Measurements from ENCODE around the gene LCN12. TPM values are rescaled to one million over a fixed set of nuclear protein-coding genes. Genes with fewer than 3 reads are reported as not detected.
A peak's percentile ranks its signal among the peaks of the same experiment; 100 is the strongest.

LCN12 gene
- total RNA-seq, 1 experiment from 2014 or later = 0.55 TPM

DNA sequence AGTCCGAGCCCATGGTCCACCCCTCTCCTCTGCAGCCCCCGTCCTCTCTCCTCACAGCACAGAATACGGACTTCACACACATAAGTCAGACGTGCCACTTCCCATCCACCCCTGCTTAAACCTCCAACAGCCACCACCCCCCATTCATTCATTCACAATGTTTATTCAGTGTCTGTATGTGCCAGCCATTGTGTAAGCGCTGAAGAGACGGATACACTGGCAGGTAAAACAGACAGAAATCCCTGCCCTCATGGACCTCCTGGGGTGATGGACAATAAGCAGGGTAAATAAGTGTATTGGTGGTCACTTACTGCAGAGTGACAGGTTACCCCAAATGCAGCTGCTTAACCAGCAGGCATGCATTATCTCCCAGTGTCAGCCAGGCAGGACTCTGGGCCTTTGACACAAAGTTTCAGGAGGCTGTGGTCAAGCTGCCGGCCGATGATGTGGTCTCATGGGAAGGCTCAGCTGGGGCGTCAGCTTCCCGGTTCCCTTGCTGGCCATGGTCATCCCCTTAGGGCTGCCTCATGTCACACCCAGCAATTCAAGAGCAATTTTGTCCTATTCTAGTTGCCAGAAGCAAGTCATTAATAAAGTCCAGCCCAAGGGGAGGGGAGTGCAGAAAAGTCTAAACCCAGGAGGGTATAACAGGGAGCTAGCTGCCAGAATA lies 38.3 kb downstream of the LCN12 start:
- H3K9ac ChIP-seq (ENCODE audit: low read length) = no peak overlapping the region
- H3K27me3 ChIP-seq (ENCODE audit: low read length) = no peaks in the 10 kb centered on the region
- intact Hi-C loops (cut with micrococcal nuclease) = loop anchor here (10.0 kb wide), 1 partner anchor 146 kb away; the partner anchor contains the start of genes AJM1 and PHPT1
- ATAC-seq = no peak
- no peak for DNase-seq
- no peak overlapping the region for H2AFZ ChIP-seq (ENCODE audit: low read length)
- H3K79me2 ChIP-seq (ENCODE audit: low read length) = peaks cover 16% of the 10 kb centered on the region
- H3K4me2 ChIP-seq (ENCODE audit: low read length) = no peak overlapping the region
- POLR2A ChIA-PET (ENCODE audit: unreplicated experiment) = no interaction called here
- no peaks in the 10 kb centered on the region for H3K9me3 ChIP-seq (ENCODE audit: low read length)
- BruUV-seq (replicated peaks) = no TSS peak
- H3K9me2 ChIP-seq (replicated peaks; ENCODE audit: low read length) = no peaks in the 10 kb centered on the region
- H3K27ac ChIP-seq (ENCODE audit: low read length) = no peak overlapping the region
- H3F3A ChIP-seq (ENCODE audit: low read length, unreplicated experiment) = no peaks in the 10 kb centered on the region
- no peaks in the 10 kb centered on the region for H4K20me1 ChIP-seq (ENCODE audit: low read length)
- no peaks in the 10 kb centered on the region; the same call in 1 of the 2 replicates for H3K36me3 ChIP-seq (ENCODE audit: low read depth, low read length)
- CTCF ChIA-PET = no interaction called here
- TF ChIP-seq EZH2 (IDR thresholded peaks at IDR 0.05; ENCODE audit: low read length, unreplicated experiment) (no peak), EZH2phosphoT487 (IDR thresholded peaks at IDR 0.05; ENCODE audit: borderline replicate concordance, low read length) (no peak)
- TF ChIP-seq, protein P1, sequence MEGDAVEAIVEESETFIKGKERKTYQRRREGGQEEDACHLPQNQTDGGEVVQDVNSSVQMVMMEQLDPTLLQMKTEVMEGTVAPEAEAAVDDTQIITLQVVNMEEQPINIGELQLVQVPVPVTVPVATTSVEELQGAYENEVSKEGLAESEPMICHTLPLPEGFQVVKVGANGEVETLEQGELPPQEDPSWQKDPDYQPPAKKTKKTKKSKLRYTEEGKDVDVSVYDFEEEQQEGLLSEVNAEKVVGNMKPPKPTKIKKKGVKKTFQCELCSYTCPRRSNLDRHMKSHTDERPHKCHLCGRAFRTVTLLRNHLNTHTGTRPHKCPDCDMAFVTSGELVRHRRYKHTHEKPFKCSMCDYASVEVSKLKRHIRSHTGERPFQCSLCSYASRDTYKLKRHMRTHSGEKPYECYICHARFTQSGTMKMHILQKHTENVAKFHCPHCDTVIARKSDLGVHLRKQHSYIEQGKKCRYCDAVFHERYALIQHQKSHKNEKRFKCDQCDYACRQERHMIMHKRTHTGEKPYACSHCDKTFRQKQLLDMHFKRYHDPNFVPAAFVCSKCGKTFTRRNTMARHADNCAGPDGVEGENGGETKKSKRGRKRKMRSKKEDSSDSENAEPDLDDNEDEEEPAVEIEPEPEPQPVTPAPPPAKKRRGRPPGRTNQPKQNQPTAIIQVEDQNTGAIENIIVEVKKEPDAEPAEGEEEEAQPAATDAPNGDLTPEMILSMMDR (conservative IDR thresholded peaks at IDR 0.05; ENCODE audit: low read depth, low read length) = no peak
- H3K4me1 ChIP-seq (ENCODE audit: insufficient read depth, low read length) = peaks cover 9% of the 10 kb centered on the region; the same call in 1 of the 2 replicates
- H3K4me3 ChIP-seq (ENCODE audit: low read length) = no peak overlapping the region

DNA sequence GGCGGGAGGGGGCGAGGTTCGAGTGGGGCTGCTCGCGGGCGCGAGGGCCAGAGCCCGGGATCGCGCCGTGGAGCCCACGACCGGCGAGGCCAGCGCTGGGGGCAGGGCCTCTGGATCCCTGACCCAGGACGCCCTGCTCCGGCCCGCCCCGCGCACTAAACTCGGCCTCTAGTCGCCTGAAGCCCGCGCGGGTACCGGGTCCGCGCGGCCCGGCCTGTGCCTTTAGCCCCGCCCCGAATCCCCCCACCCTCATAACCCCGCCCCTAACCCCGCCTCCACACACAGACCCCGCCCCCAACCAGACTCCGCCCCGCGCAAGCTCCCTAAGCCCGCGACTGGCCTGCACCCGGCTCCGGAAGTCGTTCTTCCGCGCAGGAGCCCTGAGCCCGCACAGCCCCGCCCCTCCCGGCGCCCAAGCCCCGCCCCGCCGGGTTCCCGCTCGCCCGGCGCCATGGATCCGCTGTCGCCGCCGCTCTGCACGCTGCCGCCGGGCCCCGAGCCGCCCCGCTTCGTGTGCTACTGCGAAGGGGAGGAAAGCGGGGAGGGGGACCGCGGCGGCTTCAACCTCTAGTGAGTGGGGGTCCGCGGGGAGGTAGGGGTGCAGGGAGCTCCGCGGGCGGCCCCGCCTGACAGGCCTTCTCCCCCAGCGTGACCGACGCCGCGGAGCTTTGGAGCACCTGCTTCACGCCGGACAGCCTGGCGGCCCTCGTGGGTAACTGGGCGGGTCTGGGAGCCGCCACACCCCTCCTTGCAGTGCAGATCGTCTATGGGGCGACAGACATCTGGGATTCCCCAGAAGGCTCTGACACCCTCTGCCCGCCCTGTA lies 40.1 kb downstream of the LCN12 start, which contains the start of gene PAXX:
TSS of gene PAXX (plus strand) at position 430 of the 826 bp plus-strand sequence. CDS start at position 452, 22 bp downstream.
- peak within 1 kb of the TSS; percentile 63 for H2AFZ ChIP-seq (ENCODE audit: low read length)
- no peaks in the 10 kb centered on the region for H3K27me3 ChIP-seq (ENCODE audit: low read length)
- DNase-seq = peak; percentile 82
- no peaks in the 10 kb centered on the region for H3K9me3 ChIP-seq (ENCODE audit: low read length)
- peaks cover 24% of the 10 kb centered on the region for H3K4me1 ChIP-seq (ENCODE audit: insufficient read depth, low read length)
- H3K9ac ChIP-seq (ENCODE audit: low read length) = peak within 1 kb of the TSS; percentile 90
- H3K79me2 ChIP-seq (ENCODE audit: low read length) = peaks cover 16% of the 10 kb centered on the region
- CTCF ChIA-PET = interaction anchor here (1.4 kb wide), 1 partner anchor 37 kb away, joined by 6 read pairs; no protein-coding TSS in a partner anchor
- no TSS peak for BruUV-seq (replicated peaks)
- no peaks in the 10 kb centered on the region for H3K9me2 ChIP-seq (replicated peaks; ENCODE audit: low read length)
- H4K20me1 ChIP-seq (ENCODE audit: low read length) = no peaks in the 10 kb centered on the region
- TF ChIP-seq EZH2 (IDR thresholded peaks at IDR 0.05; ENCODE audit: low read length, unreplicated experiment) (no peak), EZH2phosphoT487 (IDR thresholded peaks at IDR 0.05; ENCODE audit: borderline replicate concordance, low read length) (no peak)
- TF ChIP-seq, protein P1 (conservative IDR thresholded peaks at IDR 0.05; ENCODE audit: low read depth, low read length) = no peak
- peak within 1 kb of the TSS; percentile 59 for H3K27ac ChIP-seq (ENCODE audit: low read length)
- intact Hi-C loops (cut with micrococcal nuclease) = loop anchor here (2.0 to 10.0 kb wide), 2 partner anchors 41 to 147 kb away; partner anchors contain the start of genes AJM1 and PHPT1
- no peaks in the 10 kb centered on the region; the same call in 1 of the 2 replicates for H3K36me3 ChIP-seq (ENCODE audit: low read depth, low read length)
- H3F3A ChIP-seq (ENCODE audit: low read length, unreplicated experiment) = no peaks in the 10 kb centered on the region
- POLR2A ChIA-PET (ENCODE audit: unreplicated experiment) = interaction anchor here (0.6 kb wide), 5 partner anchors 30 to 490 kb away, joined by 3 to 14 read pairs (median 6); no protein-coding TSS in a partner anchor
- ATAC-seq = peak; percentile 71
- H3K4me3 ChIP-seq (ENCODE audit: low read length) = peak within 1 kb of the TSS; percentile 89
- H3K4me2 ChIP-seq (ENCODE audit: low read length) = peak within 1 kb of the TSS; percentile 87

Data from PC-3 (cell line).